Jurkat, Clone E6-1 (cell line): Measurements from ENCODE around the gene SYDE1.

ENCODE experiments used
- DNase-seq: peaks from one replicate; pipeline ENCODE4 v3.0.0-alpha.2; 2011; ENCODE audit warnings: low read depth, low spot score
- H3K4me3 ChIP-seq: 2 replicates; pipeline ENCODE4 v1.5.1; 2011; ENCODE audit warnings: mild to moderate bottlenecking, low read length, control low read depth, moderate library complexity

SYDE1 gene

DNA sequence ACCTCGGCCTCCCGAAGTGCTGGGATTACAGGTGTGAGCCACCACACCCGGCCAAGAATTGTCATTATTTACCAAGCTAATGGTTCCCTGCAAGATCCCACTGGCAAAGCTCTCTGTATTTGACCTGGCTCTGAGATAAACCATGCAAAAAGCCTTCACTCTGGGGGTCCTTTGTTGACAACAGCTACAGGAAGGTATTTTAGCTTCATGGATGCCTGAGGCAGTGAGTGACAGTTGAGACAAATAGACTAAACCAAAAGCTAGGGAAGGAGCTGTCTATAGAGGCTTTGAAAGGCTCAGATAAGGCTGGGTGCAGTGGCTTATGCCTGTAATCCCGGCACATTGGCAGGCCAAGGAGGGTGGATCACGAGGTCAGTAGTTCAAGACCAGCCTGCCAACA lies 48.1 kb downstream of the SYDE1 start:
- DNase-seq, result no peak
- H3K4me3 ChIP-seq, result no peak overlapping the region

DNA sequence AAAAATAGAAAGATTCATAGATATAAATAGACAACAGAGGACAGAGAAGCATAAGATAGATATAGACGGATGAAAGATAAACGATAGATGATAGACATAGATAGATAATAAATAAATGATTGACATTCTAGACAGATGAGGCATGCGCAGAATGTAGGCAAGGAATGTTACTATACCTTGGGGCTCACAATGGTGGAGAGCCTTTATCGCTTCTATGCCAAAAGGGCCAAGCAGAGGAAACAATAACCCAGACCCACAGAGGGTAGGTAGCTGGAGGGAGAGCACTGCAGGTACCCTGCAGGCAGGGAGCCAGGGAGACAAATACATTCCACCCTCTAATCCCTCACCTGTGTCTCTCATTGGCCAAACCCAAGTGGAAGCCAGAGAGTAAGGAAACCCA lies 49.2 kb downstream of the SYDE1 start:
- DNase-seq, result no peak
- H3K4me3 ChIP-seq, result no peak overlapping the region

GRCh38 chr19:15159251-15159650 lies 52.0 kb downstream of the SYDE1 start:
- peak; percentile 50 for DNase-seq
- no peak overlapping the region for H3K4me3 ChIP-seq

DNA sequence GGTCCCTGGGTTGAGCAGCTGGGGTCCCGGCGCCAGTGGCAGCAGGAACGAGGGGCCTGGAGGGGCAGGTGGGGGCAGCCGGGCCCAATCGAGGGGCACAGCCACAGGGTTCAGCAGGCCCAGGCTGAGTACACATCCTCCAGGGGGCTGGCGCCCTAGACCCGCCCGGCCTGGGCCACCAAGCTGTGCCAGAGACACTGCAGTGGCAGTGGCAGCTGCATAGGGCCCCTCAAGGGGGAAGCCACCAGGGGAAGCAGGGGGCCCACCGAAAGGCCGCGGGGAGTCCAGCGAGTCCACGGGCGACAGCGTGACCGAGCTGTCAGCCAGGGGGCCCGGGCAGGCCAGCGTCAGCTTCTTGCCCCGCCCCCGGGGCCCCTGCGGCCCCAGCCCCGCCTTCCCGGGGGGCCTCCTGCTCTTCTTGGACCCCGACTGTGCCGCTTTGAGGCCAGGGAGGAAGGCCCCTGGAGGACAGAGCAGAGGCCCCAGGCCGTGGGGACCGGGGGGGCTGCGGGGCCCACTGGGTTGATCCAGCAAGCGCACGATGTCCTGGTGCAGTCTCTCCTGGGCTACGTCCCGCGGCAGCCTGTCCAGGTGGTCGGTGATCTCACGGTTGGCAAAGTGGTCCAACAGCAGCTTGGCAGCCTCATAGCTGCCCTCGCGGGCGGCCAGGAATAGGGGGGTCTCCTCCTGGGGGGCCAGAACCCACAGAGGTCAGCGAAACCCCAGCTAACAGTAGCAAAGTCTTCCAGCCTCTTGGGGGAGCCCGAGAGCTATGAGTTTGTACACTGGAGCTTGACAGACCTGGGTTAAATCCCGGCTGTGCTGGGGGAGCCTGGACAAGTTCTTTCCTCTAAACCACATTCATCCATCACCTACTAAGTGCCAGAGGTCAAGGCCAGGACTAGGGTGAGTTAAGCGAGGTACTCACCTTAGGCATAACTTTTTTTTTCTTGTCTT lies 54.1 kb downstream of the SYDE1 start:
- peak; percentile 38 for DNase-seq

More for the DNA sequence above, 54.1 kb downstream of the SYDE1 start:
- no peak overlapping the region for H3K4me3 ChIP-seq
